ENCODE measurements around the gene TTC12.
A peak's percentile ranks its signal among the peaks of the same experiment; 100 is the strongest.

TTC12 gene, protein sequence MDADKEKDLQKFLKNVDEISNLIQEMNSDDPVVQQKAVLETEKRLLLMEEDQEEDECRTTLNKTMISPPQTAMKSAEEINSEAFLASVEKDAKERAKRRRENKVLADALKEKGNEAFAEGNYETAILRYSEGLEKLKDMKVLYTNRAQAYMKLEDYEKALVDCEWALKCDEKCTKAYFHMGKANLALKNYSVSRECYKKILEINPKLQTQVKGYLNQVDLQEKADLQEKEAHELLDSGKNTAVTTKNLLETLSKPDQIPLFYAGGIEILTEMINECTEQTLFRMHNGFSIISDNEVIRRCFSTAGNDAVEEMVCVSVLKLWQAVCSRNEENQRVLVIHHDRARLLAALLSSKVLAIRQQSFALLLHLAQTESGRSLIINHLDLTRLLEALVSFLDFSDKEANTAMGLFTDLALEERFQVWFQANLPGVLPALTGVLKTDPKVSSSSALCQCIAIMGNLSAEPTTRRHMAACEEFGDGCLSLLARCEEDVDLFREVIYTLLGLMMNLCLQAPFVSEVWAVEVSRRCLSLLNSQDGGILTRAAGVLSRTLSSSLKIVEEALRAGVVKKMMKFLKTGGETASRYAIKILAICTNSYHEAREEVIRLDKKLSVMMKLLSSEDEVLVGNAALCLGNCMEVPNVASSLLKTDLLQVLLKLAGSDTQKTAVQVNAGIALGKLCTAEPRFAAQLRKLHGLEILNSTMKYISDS

GRCh38 chr11:113314389-113315301 is at the start of gene TTC12:
TTC12 (plus strand) TSS chr11:113314583; CDS start chr11:113316258, 1,675 bp downstream.
- DNase-seq (ENCODE audit: low read depth, low spot score), result peak; percentile 85

DNA sequence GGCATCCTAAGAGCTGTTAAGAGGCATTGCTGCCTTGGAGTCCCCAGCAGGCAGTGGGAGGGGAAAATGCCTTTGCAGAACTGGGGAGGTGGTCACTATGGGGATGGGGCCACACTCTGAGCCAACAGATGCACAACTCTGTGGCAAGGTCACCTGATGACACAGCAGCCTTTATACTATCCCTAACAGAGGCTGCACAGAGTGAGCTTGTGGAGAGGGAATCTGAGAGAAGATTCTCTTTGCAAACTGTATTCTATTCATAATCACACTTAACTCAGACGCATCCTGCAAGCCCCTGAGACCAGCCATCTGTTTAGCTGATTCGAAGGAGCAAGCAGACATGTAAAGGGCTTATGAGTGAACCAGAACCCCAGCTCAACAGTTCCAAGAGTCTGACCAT is 49.0 kb upstream of the TTC12 start:
- DNase-seq (ENCODE audit: low read depth, low spot score), result no peak

GRCh38 chr11:113267493-113267892 is 46.9 kb upstream of the TTC12 start:
- no peak for DNase-seq (ENCODE audit: low read depth, low spot score)

DNA sequence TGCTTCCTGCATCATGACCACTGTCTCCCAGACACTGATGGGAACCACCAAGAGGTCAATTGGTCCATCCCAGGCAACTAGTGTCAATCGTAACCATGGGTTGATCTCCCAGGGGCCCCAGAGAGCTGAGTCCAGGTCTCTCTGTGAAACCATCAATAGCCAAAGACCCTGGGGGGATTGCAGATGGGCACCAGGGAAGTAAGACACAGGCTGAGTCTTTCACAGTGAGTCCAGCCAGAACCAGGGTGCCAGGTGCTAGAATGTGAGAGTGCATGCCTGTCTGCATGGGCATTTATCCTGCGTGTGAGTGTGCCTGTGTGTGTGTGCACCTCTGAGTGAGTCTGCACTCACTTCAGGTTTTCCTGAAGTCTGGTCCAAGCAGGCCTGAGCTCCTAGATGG is 45.3 kb upstream of the TTC12 start:
- no peak for DNase-seq (ENCODE audit: low read depth, low spot score)

GRCh38 chr11:113269636-113270035 is 44.7 kb upstream of the TTC12 start:
- no peak for DNase-seq (ENCODE audit: low read depth, low spot score)

DNA sequence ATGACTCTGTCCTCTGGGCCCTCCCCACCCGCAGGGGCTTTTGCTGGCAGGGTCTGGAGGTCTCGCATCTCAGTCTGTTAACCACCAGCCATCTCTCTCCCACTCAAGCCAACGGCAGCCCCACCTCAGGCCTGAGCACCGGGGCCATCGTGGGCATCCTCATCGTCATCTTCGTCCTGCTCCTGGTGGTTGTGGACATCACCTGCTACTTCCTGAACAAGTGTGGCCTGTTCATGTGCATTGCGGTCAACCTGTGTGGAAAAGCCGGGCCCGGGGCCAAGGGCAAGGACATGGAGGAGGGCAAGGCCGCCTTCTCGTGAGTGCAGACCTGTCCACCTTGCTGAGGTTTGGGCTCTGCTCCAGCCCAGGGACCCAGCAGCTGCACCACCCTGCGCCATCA is 44.3 kb upstream of the TTC12 start:
- no peak for DNase-seq (ENCODE audit: low read depth, low spot score)

GRCh38 chr11:113271551-113272245 is 42.7 kb upstream of the TTC12 start:
- no peak for DNase-seq (ENCODE audit: low read depth, low spot score)

GRCh38 chr11:113272281-113272680 is 42.1 kb upstream of the TTC12 start:
- no peak for DNase-seq (ENCODE audit: low read depth, low spot score)

DNA sequence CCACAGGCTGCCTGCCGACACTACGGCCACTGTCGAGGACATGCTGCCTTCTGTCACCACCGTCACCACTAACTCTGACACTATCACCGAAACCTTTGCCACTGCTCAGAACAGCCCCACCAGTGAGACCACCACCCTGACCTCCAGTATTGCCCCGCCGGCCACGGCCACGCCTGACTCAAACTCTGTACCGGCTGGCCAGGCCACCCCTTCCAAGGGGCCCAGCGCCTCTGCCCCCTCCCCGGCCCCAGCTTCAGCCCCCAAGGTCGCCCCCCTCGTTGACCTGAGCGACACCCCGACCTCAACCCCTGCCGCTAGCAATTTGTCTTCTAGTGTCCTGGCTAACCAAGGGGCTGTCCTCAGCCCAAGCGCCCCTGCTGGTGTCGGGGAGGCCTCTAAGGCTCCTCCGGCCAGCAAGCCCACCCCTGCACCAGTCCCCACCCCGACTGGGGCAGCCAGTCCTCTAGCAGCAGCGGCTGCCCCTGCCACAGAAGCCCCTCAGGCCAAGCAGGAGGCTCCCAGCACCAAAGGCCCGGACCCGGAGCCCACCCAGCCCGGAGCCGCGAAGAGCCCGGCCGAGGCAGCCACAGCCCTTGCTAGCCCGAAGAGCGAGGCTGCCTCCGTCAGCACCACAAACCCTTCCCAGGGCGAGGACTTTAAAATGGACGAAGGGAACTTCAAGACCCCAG is 41.3 kb upstream of the TTC12 start:
- no peak for DNase-seq (ENCODE audit: low read depth, low spot score)

GRCh38 chr11:113273720-113274119 is 40.7 kb upstream of the TTC12 start:
- no peak for DNase-seq (ENCODE audit: low read depth, low spot score)

- no peak for DNase-seq (ENCODE audit: low read depth, low spot score)
Measured at GRCh38 chr11:113274713-113275582, 39.4 kb upstream of the TTC12 start.

- DNase-seq (ENCODE audit: low read depth, low spot score), result no peak
Measured at GRCh38 chr11:113275602-113276001, 38.8 kb upstream of the TTC12 start.

GRCh38 chr11:113276466-113276865 is 37.9 kb upstream of the TTC12 start:
- no peak for DNase-seq (ENCODE audit: low read depth, low spot score)

DNA sequence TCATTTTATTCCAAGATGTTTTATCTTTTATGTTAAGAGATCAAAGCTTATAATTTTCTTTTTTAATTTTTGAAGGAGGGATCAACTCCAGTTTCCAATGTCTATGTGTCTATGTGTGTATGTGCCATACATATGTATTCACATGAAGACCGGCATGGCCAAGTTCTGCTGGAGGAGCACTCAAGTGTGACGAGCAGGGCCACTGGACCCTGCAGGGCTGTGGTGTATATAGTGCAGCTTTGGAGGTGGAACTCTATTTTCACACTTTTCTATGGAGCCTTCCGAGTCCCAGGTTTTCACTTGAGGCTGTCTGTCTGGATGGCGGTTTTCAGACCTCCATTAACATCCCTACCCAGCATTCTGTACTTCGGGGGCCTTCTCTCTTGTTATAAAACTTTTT is 36.5 kb upstream of the TTC12 start:
- DNase-seq (ENCODE audit: low read depth, low spot score), result no peak

DNA sequence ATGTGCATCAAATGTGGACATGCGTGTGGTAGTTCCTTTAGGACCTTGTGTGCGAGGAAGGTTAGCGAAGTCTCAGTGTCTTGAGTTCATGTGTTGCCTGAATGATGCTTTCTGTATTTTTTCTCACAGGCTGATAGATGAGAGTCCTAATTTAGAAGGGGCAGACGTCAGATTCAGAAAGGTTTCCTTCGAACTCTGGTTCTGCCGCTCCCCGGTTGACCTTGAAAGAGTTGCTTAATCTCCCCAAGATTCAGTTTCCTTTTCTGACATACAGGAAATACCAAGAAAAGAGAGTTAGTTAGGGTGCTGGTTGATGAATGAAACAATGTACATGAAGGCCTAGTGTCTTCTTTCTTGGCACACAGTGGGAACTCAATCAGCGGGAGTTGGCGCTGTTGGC is 35.9 kb upstream of the TTC12 start:
- no peak for DNase-seq (ENCODE audit: low read depth, low spot score)

DNA sequence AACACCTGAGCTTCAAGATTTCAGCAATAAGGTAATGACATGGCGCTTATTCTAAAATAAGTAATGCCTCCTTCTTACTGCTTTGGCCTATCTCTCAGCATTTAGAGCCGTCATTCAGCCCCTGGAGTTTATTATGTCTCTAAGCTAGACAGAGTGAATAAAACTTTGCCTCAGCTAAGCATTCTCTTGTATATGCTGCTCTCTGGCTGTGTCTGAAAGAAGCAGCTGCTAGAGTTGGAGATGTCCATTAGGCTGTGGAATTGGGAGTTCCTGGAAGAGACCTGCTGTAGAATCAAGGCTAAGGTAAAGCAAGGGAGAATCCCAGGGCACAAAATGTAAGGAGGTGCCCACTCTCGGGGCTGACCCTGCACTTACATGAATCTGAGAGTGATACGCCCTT is 35.5 kb upstream of the TTC12 start:
- no peak for DNase-seq (ENCODE audit: low read depth, low spot score)

DNA sequence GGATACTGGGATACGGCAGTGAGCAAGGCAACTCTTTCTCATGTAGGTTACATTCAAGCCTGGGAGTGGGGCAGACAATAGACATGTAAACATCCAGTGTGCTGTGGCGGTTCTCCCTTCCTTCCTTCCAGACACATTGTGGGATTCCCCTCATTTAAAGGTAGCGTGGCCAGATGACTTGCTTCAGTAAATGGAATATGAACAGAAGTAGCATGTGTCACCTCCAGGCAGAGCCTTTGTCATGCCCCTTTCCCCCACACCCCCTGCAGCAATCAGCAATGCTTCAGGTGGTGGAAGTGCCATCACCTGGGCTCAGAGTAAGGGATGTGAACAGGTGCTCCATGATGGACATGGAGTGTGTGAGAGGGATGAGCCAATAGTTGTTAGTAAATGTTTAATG is 34.8 kb upstream of the TTC12 start:
- DNase-seq (ENCODE audit: low read depth, low spot score), result no peak

- DNase-seq (ENCODE audit: low read depth, low spot score), result no peak
Measured at GRCh38 chr11:113281052-113281725, 33.2 kb upstream of the TTC12 start.

DNA sequence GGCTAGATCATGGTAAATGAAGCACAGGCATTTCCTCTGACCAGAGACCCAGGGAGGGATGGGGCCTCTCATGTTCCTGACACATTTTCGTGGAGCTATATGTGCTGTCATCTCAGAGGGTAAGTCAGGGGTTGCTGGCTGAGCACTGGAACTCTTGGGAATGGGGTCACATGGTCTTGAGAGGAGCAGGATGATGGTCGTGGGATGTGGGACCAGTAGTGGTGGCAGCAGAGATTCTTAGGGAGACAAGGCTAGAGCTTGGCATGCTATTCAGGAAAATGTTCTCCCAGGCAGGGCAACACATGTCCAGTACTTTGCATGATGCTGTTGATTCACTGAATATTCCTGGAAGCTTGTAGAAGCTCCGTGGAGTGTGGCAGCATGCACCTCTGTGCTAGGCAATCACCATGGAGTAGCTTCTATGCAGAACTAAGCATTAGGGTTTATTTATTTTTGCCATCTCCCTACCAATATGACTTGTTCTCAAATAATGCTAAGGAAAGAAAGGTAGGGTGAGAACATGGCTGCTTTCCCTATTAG is 31.4 kb upstream of the TTC12 start:
- no peak for DNase-seq (ENCODE audit: low read depth, low spot score)

All from activated naive CD8-positive, alpha-beta T cell treated with anti-CD3 and anti-CD28 coated beads, Interleukin-2, amount 50 U/mL, for 16 hours (primary cell).